Stromal cell of bone marrow (primary cell): Measurements from ENCODE around the gene ADH6.
"Not testable (repeated sequence)": the region's sequence is repeated elsewhere in the genome, so short reads cannot be mapped to it uniquely, and the experiment has no call there.

ENCODE experiments used
- DNase-seq: peaks from one replicate; pipeline ENCODE4 v3.0.0-alpha.2; 2012; ENCODE audit warnings: low read depth

The ADH6 gene

GRCh38 chr4:99190336-99190735, 28.7 kb downstream of the ADH6 start:
- DNase-seq, result no peak

- not testable (repeated sequence) for DNase-seq
These were observed 29.1 kb downstream of the ADH6 start for GRCh38 chr4:99189900-99190299.

GRCh38 chr4:99186029-99186428, 33.0 kb downstream of the ADH6 start:
- DNase-seq, result no peak

- DNase-seq, result no peak
These were observed 33.5 kb downstream of the ADH6 start for GRCh38 chr4:99185581-99185980.

- peak; percentile 79 for DNase-seq
These were observed 38.5 kb downstream of the ADH6 start for GRCh38 chr4:99180382-99181070.

- no peak for DNase-seq
These were observed 39.4 kb downstream of the ADH6 start for GRCh38 chr4:99179626-99180025.

- DNase-seq, result no peak
These were observed 39.9 kb downstream of the ADH6 start for GRCh38 chr4:99179178-99179577.

GRCh38 chr4:99166544-99166943, 52.5 kb downstream of the ADH6 start:
- no peak for DNase-seq

- no peak for DNase-seq
These were observed 53.1 kb downstream of the ADH6 start for GRCh38 chr4:99165978-99166377.

- DNase-seq, result no peak
These were observed 57.5 kb downstream of the ADH6 start for GRCh38 chr4:99161373-99162099.

- no peak for DNase-seq
These were observed 59.3 kb downstream of the ADH6 start for GRCh38 chr4:99159699-99160098.

- DNase-seq, result no peak
These were observed 61.5 kb downstream of the ADH6 start for GRCh38 chr4:99157478-99157935.

- DNase-seq, result no peak
These were observed 62.1 kb downstream of the ADH6 start for GRCh38 chr4:99156992-99157391.

- DNase-seq, result no peak
These were observed 64.2 kb downstream of the ADH6 start for GRCh38 chr4:99154658-99155342.
